HCT116 (cell line): ENCODE results near the gene RNF222.

Experiments
- CTCF ChIP-seq, 3 experiments: fragments of 200-600 bp in 1 of 3; sonication (generic) in 1 of 3; IDR thresholded peaks in 2 of 3; conservative IDR thresholded peaks in 1 of 3; 2 replicates each; pipeline ENCODE4 v1.5.1; 2012 to 2017; ENCODE audit warnings: low read depth in 2 of 3, low read length in 2 of 3, antibody characterized with exemption in 1 of 3, borderline replicate concordance in 1 of 3, control low read depth in 1 of 3, mild to moderate bottlenecking in 1 of 3, mixed read lengths in 1 of 3, mixed run types in 1 of 3, moderate library complexity in 1 of 3; ENCODE audit not compliant: insufficient read depth in 1 of 3
- EZH2 ChIP-seq: fragments of 200-600 bp; sonication (generic); IDR thresholded peaks from 2 replicates; pipeline ENCODE4 v1.6.1; 2017; ENCODE audit warnings: antibody characterized with exemption, mixed run types
- POLR2A ChIP-seq: IDR thresholded peaks from 2 replicates; pipeline ENCODE4 v1.7.0; 2011; ENCODE audit warnings: borderline replicate concordance; ENCODE audit not compliant: insufficient read depth, insufficient read length; ENCODE audit errors: extremely low read depth
- POLR2AphosphoS5 ChIP-seq: IDR thresholded peaks from 2 replicates; pipeline ENCODE4 v1.6.1; 2011; ENCODE audit warnings: mild to moderate bottlenecking, low read depth, low read length, moderate library complexity
- YY1 ChIP-seq: IDR thresholded peaks from 2 replicates; pipeline ENCODE4 v1.6.1; 2011; ENCODE audit warnings: low read length, low read depth, moderate library complexity, mild to moderate bottlenecking; ENCODE audit not compliant: insufficient replicate concordance; ENCODE audit errors: extremely low read depth
- ZNF274 ChIP-seq: fragments of 200-500 bp; sonication (Bioruptor generic); IDR thresholded peaks from 2 replicates; pipeline ENCODE4 v1.6.1; 2014; ENCODE audit warnings: mild to moderate bottlenecking, low read depth, low read length, inconsistent platforms

- no peak for TF ChIP-seq POLR2A
- no peak for TF ChIP-seq EZH2
- no peak for TF ChIP-seq CTCF (IDR thresholded peaks at IDR 0.05 in 2 of 3, conservative IDR thresholded peaks at IDR 0.05 in 1 of 3; ENCODE audit: borderline replicate concordance in 1 of 3, insufficient read depth in 1 of 3, low read depth in 2 of 3, low read length in 2 of 3)
- TF ChIP-seq YY1: no peak
- no peak for TF ChIP-seq ZNF274
- no peak for TF ChIP-seq POLR2AphosphoS5
These were observed 38.7 kb upstream of the RNF222 start for GRCh38 chr17:8436169-8436843.
